ENCODE results near the gene CMC1. TPM values are rescaled to one million over a fixed set of nuclear protein-coding genes. Genes with fewer than 3 reads are reported as not detected.

The CMC1 gene
- total and polyA plus RNA-seq, 9 of the 15 experiments (the other 6 are each of a cell fraction or from before 2014, with no cell fraction given) = 15.9 to 74.6 (median 48.9) TPM

GRCh38 chr3:28294667-28295413 lies 53.4 kb downstream of the CMC1 start (continued):
- TF ChIP-seq ZNF277 (CRISPR knock-in tag; IDR thresholded peaks at IDR 0.05; ENCODE audit: borderline replicate concordance) = no peak

- ATAC-seq = no peak
- intact Hi-C loops (cut with micrococcal nuclease) (no loop called here), in situ Hi-C loops (cut with MboI) (no loop called here)
- CTCF ChIA-PET (ENCODE audit: low intra/inter-chr PET ratio) = no interaction called here
- no peak overlapping the region for H3K4me2 ChIP-seq (ENCODE audit: insufficient read depth, low read length)
- H3K27me3 ChIP-seq (ENCODE audit: control insufficient read depth in 2 of 2, insufficient read depth in 2 of 2, low read length in 2 of 2) = no peaks in the 10 kb centered on the region
- no peaks in the 10 kb centered on the region for H4K20me1 ChIP-seq (replicated peaks; ENCODE audit: control insufficient read depth, insufficient read depth, low read length)
- peaks cover 12% of the 10 kb centered on the region; the same call in 2 of the 3 replicates for H3K36me3 ChIP-seq (ENCODE audit: control insufficient read depth, insufficient read depth, low read length)
- H3K4me1 ChIP-seq (replicated peaks in 1 of 2; ENCODE audit: control insufficient read depth in 2 of 2, insufficient read depth in 2 of 2, low read length in 2 of 2) = no peaks in the 10 kb centered on the region
- no peak overlapping the region for H3K9ac ChIP-seq (ENCODE audit: insufficient read depth in 1 of 2, low read depth in 2 of 2, low read length in 2 of 2)
- no peaks in the 10 kb centered on the region for H3K79me2 ChIP-seq (ENCODE audit: control insufficient read depth, insufficient read depth, low read length)
- no peak for DNase-seq (ENCODE audit: extremely low read depth in 1 of 4, low spot score in 3 of 4)
- POLR2A ChIA-PET = interaction anchor here (1.3 kb wide), 1 partner anchor 9 kb away, joined by 4 read pairs; no protein-coding TSS in a partner anchor
- BruUV-seq (replicated peaks) = no TSS peak
- no peaks in the 10 kb centered on the region for H3K9me3 ChIP-seq (replicated peaks; ENCODE audit: control insufficient read depth, insufficient read depth, low read depth, low read length)
- H3K4me3 ChIP-seq = no peak overlapping the region
- no peak for TF ChIP-seq ZNF239 (CRISPR knock-in tag; IDR thresholded peaks at IDR 0.05)
- TF ChIP-seq POLR3A (IDR thresholded peaks at IDR 0.05; ENCODE audit: borderline replicate concordance, extremely low read depth, insufficient read depth, insufficient read length) = no peak
- no peak for TF ChIP-seq PTRF (tag; IDR thresholded peaks at IDR 0.05)
- no peak for TF ChIP-seq DLX4 (CRISPR knock-in tag; IDR thresholded peaks at IDR 0.05)
- TF ChIP-seq ASH1L (IDR thresholded peaks at IDR 0.05; ENCODE audit: borderline replicate concordance, low read depth, partially characterized antibody) = no peak
- no peak for TF ChIP-seq NRF1 (conservative IDR thresholded peaks at IDR 0.05 in 1 of 2, IDR thresholded peaks at IDR 0.05 in 1 of 2)
- TF ChIP-seq BHLHE40 (IDR thresholded peaks at IDR 0.05; ENCODE audit: low read length) = no peak
- TF ChIP-seq HES1 (IDR thresholded peaks at IDR 0.05; ENCODE audit: low read depth) = no peak
- no peak for TF ChIP-seq ZFP36 (IDR thresholded peaks at IDR 0.05; ENCODE audit: low read depth, low read length, partially characterized antibody)
- no peak for TF ChIP-seq NCOA2 (IDR thresholded peaks at IDR 0.05; ENCODE audit: partially characterized antibody in 2 of 2)
- no peak for TF ChIP-seq ZNF644 (tag; IDR thresholded peaks at IDR 0.05; ENCODE audit: low read depth)
- no peak overlapping the region for H3K27ac ChIP-seq (ENCODE audit: extremely low read depth, low read depth, low read length)
- no peak for FAIRE-seq
- H3K9me1 ChIP-seq (ENCODE audit: control insufficient read depth, insufficient read depth, low read length) = no peaks in the 10 kb centered on the region
- no peak overlapping the region for H2AFZ ChIP-seq (ENCODE audit: low read depth, low read length)
Measured at GRCh38 chr3:28295898-28296490, 54.6 kb downstream of the CMC1 start.
